ENCODE data around the gene MPRIP.

The MPRIP gene

GRCh38 chr17:17153709-17154108 lies 111.5 kb downstream of the MPRIP start:
- TF ChIP-seq, protein P1, sequence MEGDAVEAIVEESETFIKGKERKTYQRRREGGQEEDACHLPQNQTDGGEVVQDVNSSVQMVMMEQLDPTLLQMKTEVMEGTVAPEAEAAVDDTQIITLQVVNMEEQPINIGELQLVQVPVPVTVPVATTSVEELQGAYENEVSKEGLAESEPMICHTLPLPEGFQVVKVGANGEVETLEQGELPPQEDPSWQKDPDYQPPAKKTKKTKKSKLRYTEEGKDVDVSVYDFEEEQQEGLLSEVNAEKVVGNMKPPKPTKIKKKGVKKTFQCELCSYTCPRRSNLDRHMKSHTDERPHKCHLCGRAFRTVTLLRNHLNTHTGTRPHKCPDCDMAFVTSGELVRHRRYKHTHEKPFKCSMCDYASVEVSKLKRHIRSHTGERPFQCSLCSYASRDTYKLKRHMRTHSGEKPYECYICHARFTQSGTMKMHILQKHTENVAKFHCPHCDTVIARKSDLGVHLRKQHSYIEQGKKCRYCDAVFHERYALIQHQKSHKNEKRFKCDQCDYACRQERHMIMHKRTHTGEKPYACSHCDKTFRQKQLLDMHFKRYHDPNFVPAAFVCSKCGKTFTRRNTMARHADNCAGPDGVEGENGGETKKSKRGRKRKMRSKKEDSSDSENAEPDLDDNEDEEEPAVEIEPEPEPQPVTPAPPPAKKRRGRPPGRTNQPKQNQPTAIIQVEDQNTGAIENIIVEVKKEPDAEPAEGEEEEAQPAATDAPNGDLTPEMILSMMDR (IDR thresholded peaks at IDR 0.05; ENCODE audit: low read depth, low read length): no peak
- H3K27ac ChIP-seq: no peak overlapping the region
- no peak overlapping the region for H3K4me3 ChIP-seq (ENCODE audit: low read depth, low read length)
- peaks cover 79% of the 10 kb centered on the region for H3K36me3 ChIP-seq
- no peaks in the 10 kb centered on the region for H3K9me3 ChIP-seq (ENCODE audit: severe bottlenecking)
- no peaks in the 10 kb centered on the region for H3K27me3 ChIP-seq (ENCODE audit: insufficient read depth, low read depth, severe bottlenecking)
- no peak for DNase-seq

GRCh38 chr17:17154556-17154955 lies 112.3 kb downstream of the MPRIP start:
- no peaks in the 10 kb centered on the region for H3K9me3 ChIP-seq (ENCODE audit: severe bottlenecking)
- no peak overlapping the region for H3K4me3 ChIP-seq (ENCODE audit: low read depth, low read length)
- H3K36me3 ChIP-seq: peaks cover 87% of the 10 kb centered on the region
- DNase-seq: no peak
- H3K27ac ChIP-seq: no peak overlapping the region
- H3K27me3 ChIP-seq (ENCODE audit: insufficient read depth, low read depth, severe bottlenecking): no peaks in the 10 kb centered on the region
- TF ChIP-seq, protein P1 (IDR thresholded peaks at IDR 0.05; ENCODE audit: low read depth, low read length): no peak

DNA sequence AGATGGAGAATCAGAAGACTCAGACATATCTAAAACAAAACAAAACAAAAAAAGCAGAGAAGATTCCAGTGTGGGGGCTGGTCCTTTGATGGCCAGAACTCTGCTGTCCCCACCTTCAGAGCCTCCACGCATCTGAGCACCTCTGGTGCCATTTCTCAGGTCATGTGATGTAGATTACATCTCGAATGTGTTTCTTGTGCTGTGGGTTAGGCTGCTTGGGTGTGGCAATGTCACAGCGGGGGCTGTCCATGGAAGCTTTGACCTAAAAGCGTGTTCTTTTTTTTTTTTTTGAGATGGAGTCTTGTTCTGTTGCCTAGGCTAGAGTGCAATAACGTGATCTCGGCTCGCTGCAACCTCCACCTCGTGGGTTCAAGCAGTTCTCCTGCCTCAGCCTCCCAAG lies 112.7 kb downstream of the MPRIP start:
- Histone ChIP-seq H3K36me3 (peaks cover 88% of the 10 kb centered on the region), H3K27ac (no peak overlapping the region), H3K9me3 (ENCODE audit: severe bottlenecking) (no peaks in the 10 kb centered on the region), H3K4me3 (ENCODE audit: low read depth, low read length) (no peak overlapping the region), H3K27me3 (ENCODE audit: insufficient read depth, low read depth, severe bottlenecking) (no peaks in the 10 kb centered on the region)
- DNase-seq: no peak
- TF ChIP-seq, protein P1 (IDR thresholded peaks at IDR 0.05; ENCODE audit: low read depth, low read length): no peak

DNA sequence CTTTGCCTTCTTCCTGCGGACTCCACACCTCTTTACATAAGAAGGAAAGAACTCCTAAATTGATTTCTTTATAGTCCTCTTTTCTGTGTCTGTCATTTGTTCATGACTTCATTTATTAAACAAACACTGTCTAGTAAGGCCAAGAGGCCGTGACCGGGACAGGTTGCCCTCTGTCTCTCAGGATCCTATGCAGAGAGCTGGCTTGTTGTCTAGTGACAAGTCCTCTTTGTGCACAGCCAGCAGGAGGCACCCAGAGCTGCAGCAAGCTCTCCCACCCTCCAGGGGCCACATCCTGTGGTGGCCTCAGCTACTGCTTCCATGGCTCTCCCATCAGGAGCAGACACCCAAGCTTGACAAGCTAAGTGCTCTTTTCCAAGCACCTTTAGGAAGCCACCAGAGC lies 113.3 kb downstream of the MPRIP start:
- H3K27ac ChIP-seq: no peak overlapping the region
- peaks cover 90% of the 10 kb centered on the region for H3K36me3 ChIP-seq
- no peaks in the 10 kb centered on the region for H3K9me3 ChIP-seq (ENCODE audit: severe bottlenecking)
- TF ChIP-seq, protein P1 (IDR thresholded peaks at IDR 0.05; ENCODE audit: low read depth, low read length): no peak
- H3K27me3 ChIP-seq (ENCODE audit: insufficient read depth, low read depth, severe bottlenecking): no peaks in the 10 kb centered on the region
- no peak for DNase-seq
- no peak overlapping the region for H3K4me3 ChIP-seq (ENCODE audit: low read depth, low read length)

- H3K36me3 ChIP-seq: peaks cover 90% of the 10 kb centered on the region
- no peak for DNase-seq
- TF ChIP-seq, protein P1 (IDR thresholded peaks at IDR 0.05; ENCODE audit: low read depth, low read length): no peak
- no peaks in the 10 kb centered on the region for H3K27me3 ChIP-seq (ENCODE audit: insufficient read depth, low read depth, severe bottlenecking)
- no peak overlapping the region for H3K4me3 ChIP-seq (ENCODE audit: low read depth, low read length)
- no peaks in the 10 kb centered on the region for H3K9me3 ChIP-seq (ENCODE audit: severe bottlenecking)
- no peak overlapping the region for H3K27ac ChIP-seq
These were observed 113.8 kb downstream of the MPRIP start for GRCh38 chr17:17156107-17156506.

- no peak overlapping the region for H3K27ac ChIP-seq
- TF ChIP-seq, protein P1 (IDR thresholded peaks at IDR 0.05; ENCODE audit: low read depth, low read length): no peak
- H3K27me3 ChIP-seq (ENCODE audit: insufficient read depth, low read depth, severe bottlenecking): no peaks in the 10 kb centered on the region
- no peaks in the 10 kb centered on the region for H3K9me3 ChIP-seq (ENCODE audit: severe bottlenecking)
- no peak for DNase-seq
- peaks cover 90% of the 10 kb centered on the region for H3K36me3 ChIP-seq
- H3K4me3 ChIP-seq (ENCODE audit: low read depth, low read length): no peak overlapping the region
These were observed 114.3 kb downstream of the MPRIP start for GRCh38 chr17:17156511-17156910.
